Inflammatory macrophage (primary cell): Measurements from ENCODE around the gene TNIP1.

Source experiments
- DNase-seq, 2 donors: peaks; one replicate each; pipeline ENCODE4 v3.0.0-alpha.2; 2020 to 2022

TNIP1 gene

DNA sequence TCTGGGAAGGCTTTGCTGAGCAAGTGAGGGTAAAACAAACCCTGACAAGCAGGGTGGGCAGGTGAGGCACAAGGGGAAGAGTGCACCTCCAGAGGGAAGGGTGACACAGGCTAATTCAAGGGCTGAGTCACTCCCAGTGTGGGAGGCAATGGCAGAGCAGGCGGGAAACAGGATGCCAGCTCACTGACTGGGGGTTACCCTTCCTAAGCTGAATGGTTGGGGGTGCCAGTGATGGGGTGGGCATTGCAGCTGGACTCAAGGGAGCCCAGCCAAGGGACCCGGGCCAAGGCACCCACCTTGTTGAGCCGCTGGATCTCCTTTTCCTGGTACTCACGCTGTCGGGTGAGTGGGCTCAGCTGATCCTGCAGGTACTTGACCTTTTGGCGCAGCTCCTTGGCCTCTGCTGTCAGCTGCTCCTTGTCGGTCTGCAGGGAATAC, 42.0 kb downstream of the TNIP1 start:
- DNase-seq, result no peak

DNA sequence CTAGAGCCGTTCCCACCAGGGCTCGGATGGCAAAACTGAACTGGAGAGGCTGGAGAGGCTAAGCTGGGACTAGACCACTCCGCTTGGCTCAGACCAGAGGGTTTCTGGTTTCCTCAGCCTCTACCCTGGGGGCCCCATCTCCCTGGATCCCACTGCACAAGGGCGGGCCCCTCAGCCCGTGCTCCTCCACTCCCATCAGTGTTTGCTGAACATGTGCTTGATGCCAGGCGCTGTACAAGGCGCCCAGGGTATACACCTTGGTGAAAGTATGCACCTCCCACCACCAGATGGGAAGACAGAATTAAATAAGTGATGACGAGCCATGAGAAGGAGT, 42.5 kb downstream of the TNIP1 start:
- DNase-seq, result no peak

DNA sequence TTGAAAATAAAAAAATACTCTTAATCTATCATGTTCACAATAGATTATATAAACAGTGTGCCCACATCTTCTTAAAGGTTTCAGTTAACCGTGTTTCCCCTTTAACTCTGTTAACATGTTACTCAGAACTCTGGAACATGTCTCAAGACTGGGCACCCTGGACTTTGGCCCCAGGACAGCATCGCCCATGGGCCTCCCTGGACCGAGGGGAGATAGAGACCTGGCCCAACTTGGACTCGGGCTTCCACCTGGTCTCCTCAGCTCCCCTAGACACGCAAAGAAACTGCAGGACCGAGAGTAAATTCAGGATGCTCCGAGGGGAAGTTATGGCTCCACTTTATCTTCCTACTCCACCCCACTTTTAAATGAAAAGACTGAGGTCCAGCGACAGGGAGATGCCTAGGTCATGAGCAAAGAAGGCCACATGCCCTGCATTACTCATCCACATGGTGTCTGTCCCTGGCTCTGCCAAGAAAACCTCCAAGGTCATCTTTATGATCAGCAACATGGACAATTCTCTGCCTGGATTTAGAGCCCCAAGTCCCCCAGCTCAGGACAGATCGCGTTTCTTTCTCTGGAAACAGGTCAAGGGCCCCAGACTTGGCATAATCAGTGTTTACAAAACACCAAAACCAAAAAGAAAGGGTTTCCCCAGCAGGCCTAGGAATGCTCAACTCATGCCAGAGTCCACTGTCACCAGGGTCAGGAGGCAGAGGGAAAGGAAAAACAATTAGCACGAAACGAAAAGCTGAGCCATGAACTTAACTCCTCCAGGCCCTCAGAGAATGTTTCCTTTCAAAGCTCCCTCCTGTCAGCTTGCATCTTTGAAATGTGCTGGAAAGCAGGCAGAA, 43.0 kb downstream of the TNIP1 start:
- DNase-seq, result no peak

DNA sequence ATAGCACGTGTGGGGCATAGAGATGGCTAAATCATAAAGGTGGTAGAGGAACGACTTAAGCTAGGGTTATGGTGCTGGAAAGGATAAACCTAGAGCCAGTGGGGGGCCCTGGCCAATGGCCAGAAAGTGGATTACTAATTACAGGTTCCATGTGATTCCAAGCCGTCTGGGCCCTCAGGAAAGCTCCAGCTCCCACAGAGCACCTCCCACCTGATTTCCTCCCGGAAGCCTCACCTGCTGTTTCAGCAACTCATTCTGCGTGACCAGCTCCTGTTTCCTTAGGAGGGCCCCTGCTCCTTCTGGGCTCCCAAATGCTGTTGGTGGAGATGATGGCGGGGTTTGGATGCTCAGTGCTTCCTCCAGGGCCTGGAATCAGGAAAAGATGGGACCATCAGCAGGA, 44.3 kb downstream of the TNIP1 start:
- no peak for DNase-seq

DNA sequence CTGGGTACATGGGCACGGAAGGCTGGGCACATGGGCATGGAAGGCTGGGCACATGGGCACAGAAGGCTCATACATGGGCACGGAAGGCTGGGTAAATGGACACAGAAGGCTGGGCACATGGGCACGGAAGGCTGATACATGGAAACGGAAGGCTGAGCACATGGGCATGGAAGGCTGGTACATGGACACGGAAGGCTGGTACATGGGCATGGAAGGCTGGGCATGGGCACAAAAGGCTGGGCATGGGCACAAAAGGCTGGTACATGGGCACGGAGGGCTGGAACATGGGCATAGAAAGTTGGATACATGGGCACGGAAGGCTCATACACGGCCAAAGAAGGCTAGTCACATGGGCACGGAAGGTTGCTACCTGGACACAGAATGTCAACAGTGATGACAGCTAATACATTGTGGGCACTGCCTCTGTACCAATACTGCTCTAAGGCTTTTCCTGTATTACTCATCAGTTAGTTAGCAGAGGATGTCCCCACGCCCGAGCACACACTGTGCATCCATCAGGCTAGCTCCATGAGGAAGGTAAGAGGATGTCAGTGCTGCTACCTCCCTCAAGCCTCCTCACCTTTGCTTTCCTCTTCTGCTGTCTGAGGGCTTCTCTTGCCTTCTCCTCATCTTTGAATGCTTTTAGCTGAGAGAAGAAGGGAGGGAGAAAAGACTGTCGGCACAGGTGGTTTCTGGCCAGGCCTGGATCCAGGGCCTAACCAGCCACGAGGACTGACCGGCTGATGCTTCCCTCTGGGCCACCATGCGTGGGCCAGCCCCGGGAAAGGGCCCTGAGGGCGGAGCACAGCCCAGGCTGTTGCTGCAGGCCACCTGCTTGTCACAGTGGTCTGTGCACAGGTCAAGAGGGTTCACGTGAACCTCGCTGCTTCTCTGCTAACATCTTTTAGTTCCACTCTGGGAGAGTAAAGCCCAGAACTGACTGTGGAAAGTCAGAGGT, 46.1 kb downstream of the TNIP1 start:
- DNase-seq, result no peak

DNA sequence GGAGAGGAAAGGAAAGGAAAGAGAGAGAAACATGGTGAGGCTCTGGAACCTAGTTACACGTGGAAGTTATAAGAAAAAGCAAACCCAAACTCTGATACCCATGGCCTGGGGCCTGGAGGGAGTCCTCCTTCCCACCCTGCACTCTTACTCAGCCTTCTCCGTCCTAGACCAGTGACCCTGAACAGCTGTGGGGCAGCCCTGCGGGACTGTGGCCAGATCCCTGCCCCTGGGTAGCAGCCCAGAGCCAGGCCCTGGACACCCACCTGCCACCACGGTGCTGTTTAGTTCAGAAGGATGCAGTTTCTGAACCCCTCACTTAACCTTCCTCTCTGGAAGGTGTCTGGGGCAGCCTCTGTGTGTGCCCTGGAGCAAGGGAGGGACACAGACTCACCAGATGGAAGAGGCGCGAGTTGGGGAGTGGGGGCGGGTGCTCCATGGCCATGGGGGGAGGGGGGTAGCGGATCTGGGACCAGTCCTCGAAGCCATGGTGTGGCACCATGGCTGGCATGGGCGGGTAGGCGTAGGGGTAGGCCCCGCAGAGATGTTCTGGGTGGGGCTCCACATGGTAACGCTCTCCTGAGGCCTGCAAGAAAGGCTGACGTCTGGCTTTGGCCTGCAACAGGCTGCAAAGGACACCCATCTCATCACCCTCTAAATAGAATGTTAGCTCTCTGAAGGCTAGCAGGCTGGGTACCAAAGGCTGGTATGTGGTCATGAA, 47.5 kb downstream of the TNIP1 start:
- no peak for DNase-seq

DNA sequence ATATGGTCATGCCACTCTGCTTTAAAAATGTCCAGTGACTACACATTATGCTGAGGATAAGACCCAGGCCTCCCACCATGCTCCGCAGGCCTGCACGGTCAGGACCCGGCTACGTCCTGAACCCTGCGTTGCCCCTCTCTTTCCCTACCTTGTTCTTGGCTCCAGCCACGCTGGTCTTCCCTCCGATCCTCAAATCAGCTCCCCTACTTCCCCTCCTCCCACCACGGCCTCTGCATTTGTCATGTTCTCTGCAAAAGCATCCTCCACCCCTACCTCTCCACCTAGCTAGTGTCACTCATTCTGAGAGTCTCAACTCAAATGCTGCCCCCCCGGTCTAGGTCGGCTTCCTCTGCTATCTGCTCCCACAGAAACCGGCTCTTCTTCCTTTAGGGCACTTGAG, 49.3 kb downstream of the TNIP1 start:
- no peak for DNase-seq

DNA sequence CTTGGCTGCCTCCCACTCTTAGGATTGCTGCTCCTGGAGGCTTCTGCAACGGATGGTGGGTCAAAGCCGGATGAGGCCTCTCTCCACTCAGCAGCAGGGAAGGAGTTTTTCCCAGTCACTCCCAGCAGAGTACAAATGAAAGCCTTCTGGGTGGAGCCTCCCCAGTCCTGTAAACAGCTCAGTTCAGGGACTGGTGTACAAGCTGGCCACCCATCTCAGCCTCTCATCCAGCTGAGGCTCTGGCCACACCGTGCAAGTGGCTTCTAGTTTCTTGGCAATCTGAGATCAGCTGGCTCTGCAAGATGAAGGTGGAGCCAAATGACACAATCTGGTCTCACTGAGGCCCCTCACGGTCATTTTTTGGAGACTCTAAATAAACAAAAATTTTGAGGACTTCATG, 50.5 kb downstream of the TNIP1 start:
- DNase-seq, result no peak

DNA sequence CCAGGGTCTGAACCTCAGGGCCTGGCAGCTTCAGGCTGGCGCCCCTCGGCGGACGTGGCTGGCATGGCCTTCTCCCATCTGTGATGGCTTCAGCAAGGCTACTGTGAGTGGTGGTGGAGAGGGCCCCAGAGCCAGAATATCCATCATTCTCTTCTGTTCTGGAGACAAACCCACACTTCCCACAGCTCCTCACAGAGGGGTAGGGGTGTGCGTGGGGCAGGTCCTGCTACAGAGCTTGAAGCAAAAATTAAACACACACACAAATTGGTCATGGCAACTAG, 50.8 kb downstream of the TNIP1 start:
- DNase-seq, result no peak

DNA sequence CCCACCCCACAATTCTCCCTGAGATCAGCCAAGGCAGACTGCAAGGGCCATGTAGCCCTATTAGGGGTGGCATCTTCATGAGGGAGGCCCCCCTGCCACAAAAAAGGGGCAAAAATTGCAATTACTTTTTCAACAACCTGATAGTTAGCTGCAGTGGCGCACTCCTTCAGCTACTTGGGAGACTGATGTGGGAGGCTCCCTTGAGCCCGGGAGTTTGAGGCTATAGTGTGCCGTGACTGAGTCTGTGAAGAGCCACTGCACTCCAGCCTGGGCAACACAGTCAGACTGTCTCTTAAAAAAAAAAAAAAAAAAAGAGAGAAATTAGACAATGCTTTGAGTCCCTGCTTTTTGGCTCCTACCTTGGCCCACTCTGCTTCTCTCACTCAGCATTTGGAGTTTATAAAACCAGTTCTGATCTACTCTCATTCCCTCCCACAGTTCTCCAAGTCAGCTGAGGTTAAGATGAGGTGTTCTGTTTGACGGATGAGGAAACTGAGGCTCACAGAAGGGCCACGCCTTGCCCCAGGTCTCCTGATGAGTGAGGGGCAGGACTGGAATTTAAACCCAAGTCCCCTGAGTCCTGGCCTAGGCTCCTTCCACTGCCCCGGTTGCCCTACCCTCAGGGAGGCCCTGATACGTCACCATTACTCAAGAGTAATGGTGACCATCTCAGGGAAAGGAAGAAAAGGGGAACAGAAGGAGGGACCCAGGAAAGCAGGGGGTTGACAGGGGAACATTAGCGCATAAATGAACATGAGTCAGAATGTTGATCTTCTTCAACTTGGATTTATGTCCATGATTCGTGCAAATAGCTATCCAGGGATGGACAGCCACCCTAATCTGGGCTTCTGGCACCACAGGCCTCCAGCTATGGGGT, 51.4 kb downstream of the TNIP1 start:
- DNase-seq, result peak in 1 of 2 donors; percentile 10

DNA sequence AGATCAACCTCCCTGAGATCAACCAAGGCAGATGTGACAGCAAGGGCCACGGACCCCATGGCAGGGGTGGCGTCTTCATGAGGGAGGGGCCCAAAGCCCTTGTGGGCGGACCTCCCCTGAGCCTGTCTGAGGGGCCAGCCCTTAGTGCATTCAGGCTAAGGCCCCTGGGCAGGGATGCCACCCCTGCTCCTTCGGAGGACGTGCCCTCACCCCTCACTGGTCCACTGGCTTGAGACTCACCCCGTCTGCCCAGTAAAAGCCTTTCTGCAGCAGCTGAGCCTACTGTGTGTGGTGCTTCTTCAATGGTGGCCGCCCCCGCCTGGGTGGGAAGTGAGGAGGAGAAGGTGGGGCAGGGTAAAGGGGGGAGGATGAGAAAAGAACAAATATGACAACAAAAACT, 52.1 kb downstream of the TNIP1 start:
- no peak for DNase-seq

DNA sequence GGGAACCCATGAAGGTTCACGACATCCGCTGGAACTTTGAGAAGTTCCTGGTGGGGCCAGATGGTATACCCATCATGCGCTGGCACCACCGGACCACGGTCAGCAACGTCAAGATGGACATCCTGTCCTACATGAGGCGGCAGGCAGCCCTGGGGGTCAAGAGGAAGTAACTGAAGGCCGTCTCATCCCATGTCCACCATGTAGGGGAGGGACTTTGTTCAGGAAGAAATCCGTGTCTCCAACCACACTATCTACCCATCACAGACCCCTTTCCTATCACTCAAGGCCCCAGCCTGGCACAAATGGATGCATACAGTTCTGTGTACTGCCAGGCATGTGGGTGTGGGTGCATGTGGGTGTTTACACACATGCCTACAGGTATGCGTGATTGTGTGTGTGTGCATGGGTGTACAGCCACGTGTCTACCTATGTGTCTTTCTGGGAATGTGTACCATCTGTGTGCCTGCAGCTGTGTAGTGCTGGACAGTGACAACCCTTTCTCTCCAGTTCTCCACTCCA, 52.8 kb downstream of the TNIP1 start:
- DNase-seq, result no peak

DNA sequence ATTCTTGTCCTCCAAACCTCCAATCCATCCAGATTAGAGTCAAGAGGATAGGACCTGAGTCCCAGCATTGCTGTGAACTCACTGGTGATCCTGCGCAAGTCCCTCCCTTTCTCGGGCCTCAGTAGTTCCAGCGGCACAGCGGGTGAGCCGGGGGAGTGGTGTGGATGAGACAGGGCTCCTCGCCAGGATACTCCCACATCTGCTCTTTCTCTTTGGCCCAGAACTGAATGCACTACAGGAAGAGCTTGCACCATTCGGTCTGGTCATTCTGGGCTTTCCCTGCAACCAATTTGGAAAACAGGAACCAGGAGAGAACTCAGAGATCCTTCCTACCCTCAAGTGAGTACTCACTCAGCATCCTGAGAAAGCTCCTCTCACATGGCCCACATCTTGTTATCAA, 54.2 kb downstream of the TNIP1 start:
- DNase-seq, result peak; percentile 53 to 79

DNA sequence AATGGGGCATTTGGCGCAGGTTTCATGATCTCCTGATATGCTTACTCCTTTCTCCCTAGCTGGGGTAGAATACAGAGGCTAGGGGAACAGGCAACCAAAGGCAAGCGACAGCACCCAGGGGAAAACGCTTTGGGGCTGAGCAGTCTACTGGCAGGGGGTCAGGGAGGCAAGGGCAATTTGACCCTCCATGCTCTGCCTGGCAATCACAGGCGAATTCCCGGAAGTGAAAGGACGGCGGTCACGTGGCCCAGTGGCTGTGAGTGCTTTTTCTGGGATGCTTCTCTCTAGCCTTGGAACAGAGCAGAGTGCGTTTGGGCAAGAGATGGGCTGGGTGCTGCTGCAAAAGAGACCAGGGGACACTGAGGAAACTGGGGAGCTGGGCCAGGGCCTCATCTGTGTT, 54.7 kb downstream of the TNIP1 start:
- no peak for DNase-seq

DNA sequence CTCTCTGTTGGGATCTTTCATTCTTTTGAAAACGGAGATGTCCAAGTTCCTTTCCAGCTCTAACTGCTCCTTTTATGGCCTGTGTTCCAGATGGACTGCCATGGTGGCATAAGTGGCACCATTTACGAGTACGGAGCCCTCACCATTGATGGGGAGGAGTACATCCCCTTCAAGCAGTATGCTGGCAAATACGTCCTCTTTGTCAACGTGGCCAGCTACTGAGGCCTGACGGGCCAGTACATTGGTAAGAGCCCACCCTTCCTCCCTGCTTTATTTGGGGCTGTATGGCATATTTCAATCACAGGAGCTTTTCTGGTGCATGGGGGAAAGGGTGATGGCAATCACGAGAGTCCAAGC, 55.6 kb downstream of the TNIP1 start:
- no peak for DNase-seq

DNA sequence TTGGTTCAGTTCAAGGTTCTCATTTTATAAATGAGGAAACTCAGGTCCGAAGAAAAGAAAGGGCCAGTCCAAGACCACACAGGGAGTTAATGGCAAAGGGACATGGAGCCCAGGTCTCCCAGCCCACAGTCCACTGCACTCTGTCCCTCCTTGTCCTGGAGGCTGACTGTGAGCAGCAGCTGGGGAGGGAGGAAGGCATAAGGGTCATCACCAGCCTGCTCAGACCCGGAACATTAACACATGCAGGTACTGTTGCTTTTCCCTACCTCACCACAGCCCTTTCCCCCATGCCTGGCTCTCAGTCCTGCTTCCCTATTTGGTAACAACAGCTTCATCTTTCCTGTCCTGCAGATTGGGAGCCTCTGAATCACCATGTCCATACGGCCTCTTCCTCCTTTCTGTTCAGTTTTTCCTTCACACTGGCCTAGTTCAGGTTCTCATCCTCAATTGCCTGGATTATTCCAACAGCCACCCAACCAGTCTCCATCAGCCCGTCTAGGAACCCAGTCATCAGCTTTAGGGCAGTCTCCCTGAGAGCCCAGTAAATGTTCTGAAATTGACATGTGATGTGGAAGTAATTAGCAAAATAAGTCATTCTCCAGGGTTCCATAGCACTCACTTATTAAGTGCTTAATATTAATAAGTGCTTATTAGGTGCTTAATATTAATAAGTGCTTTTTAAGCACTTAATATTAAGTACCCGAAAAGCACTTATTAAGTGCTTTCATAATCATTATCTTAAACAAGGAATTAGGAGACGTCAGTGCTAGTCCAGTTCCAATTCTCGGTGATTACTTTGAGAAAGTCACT, 56.2 kb downstream of the TNIP1 start:
- DNase-seq, result peak in 1 of 2 donors; percentile 35

DNA sequence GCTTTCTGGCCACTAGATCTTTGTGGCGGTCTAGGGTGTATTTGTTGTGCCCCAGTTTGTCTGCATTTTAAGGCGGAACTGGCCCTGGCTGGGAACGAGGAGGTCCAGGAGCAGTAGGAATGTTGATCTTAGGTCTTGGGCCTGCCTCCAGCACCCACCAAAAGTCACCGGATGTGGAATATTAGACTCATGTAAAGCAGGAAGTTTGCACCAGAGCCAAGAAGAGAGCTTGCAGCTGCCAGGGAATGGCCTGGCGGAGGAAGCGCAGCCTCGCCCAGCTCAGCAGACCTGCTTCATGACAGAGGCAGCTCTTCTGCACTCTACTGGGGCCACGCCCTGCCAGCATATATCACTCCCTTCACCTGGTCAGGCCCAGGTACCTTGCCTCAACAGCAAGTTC, 57.2 kb downstream of the TNIP1 start:
- peak; percentile 22 to 53 for DNase-seq

DNA sequence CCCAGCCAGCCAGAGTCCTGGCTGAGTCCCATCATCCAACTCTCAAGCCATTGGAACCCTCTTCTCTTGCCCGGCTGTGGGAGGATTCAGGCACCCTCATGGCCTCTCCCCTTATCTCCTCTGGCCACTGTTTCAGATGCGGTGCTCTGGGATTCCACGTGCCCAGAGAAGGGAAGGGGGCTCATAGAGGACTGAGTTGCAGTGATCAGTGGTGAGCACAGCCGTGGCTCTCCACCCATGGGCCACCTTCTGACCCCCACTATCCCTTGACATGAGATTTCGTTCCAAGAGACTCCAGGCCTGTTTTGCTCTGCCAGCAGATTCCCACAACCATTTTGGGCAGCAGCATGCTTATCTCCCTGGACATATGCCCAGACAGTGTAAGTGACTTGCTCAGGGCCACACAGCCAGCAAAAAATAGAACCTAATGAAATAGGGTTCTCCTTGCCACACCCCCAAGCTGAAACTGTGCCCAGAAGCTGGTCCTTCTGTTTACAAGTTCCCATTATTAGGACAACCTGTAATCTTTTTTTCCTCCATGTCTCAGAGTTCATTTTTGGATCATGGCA, 57.7 kb downstream of the TNIP1 start:
- DNase-seq, result peak in 1 of 2 donors; percentile 46

DNA sequence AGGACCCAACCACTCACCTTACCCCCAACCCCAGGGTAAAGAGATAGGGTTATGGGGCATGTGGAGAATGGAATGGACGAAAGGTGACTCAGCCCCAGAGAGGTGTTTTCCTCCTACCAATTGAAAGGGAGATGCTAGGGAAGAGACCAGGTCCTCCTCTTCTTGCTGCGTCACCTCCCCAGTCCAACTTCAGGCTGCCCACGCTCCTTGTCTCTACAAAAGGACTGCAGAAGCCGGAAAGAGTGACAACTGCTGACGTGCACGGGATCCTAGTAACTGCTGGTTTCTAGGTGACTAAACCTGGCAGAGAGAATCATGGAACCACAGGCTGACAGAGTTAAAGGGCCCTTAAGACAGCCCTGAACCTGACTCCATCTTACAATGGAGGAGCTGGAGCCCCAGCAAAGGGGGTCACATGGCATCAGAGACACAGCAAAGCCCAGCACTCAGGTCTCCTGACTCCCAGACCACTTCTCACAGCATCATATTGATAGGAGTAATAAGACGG, 58.3 kb downstream of the TNIP1 start:
- no peak for DNase-seq

DNA sequence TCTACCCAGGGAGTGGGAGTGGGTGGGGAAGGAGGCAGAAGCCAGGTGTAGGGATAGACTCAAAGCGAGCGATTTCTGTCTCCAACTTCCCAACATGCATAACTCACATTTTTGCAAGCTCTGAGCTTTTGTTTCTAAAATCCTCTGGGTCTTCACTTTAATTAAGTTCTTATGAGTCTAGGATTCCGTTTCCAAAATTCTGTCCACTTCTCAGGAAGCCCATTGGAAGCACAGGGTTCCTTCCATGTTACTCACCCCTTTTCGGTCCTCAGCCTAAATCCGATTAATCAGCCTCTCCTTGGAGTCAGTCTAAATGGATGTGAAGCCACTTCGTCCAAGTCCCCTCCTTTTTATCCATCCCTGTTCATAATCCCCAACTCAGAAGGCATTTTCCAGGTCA, 59.1 kb downstream of the TNIP1 start:
- DNase-seq, result no peak
